Spinal cord (tissue), 10 donors: ENCODE data around the gene HERC3. TPM values are rescaled to one million over a fixed set of nuclear protein-coding genes. Genes with fewer than 3 reads are reported as not detected.

Experiments
- DNase-seq, 6 donors: peaks; one replicate each; pipeline versions ENCODE4 v3.0.0 to v3.0.0-alpha.2; 2013 to 2015; ENCODE audit warnings: low spot score in 6 of 6, low read depth in 4 of 6
- H3K27ac ChIP-seq: one replicate; pipeline ENCODE4 v1.5.1; 2013; ENCODE audit warnings: low read depth, low read length, control low read depth
- H3K27me3 ChIP-seq: one replicate; pipeline ENCODE4 v1.6.1; 2013; ENCODE audit warnings: low read length; ENCODE audit not compliant: control insufficient read depth, insufficient read depth
- H3K36me3 ChIP-seq: one replicate; pipeline ENCODE4 v1.6.1; 2013; ENCODE audit warnings: low read length; ENCODE audit not compliant: control insufficient read depth, insufficient read depth
- H3K4me1 ChIP-seq: one replicate; pipeline ENCODE4 v1.6.1; 2013; ENCODE audit warnings: low read length; ENCODE audit not compliant: control insufficient read depth, insufficient read depth
- H3K4me3 ChIP-seq: one replicate; pipeline ENCODE4 v1.5.1; 2013; ENCODE audit warnings: low read depth, low read length, control low read depth
- H3K9me3 ChIP-seq: one replicate; pipeline ENCODE4 v1.6.1; 2013; ENCODE audit warnings: low read length; ENCODE audit not compliant: control insufficient read depth, insufficient read depth
- WGBS: methylation state at CpG from one replicate; pipeline ENCODE4 v1.1.5; 2013; ENCODE audit warnings: missing lambda C conversion rate; ENCODE audit not compliant: insufficient coverage; 5-methylcytosine and 5-hydroxymethylcytosine counted together
- polyA plus RNA-seq, 2 donors: library from polyadenylated mRNA; unstranded; fragments of 120-200 nt; gene quantifications; one replicate each; pipeline ENCODE4 v1.2.1, GENCODE V29; 2013; ENCODE audit not compliant: insufficient read length in 2 of 2
- total RNA-seq, 2 donors: library from RNA; depleted of rRNA in 1 of 2; stranded (reverse); fragments of 120-200 nt in 1 of 2; fragments of >200 nt in 1 of 2; gene quantifications; one replicate each; pipeline versions ENCODE4 v1.2.3 to v1.2.4, GENCODE V29; 2013 to 2014
- donor health status: healthy.

Gene HERC3
- total and polyA plus RNA-seq, 4 donors = 20.1 to 45.8 (median 24.8) TPM

GRCh38 chr4:88619971-88620370 lies 27.7 kb downstream of the HERC3 start:
- no peaks in the 10 kb centered on the region for H3K27me3 ChIP-seq
- no peaks in the 10 kb centered on the region for H3K36me3 ChIP-seq
- H3K27ac ChIP-seq = no peak overlapping the region
- no peak for DNase-seq
- WGBS = no CpG with 5 or more reads among the region's 1 CpG
- peaks cover 10% of the 10 kb centered on the region for H3K9me3 ChIP-seq
- H3K4me3 ChIP-seq = no peak overlapping the region
- H3K4me1 ChIP-seq = no peaks in the 10 kb centered on the region

DNA sequence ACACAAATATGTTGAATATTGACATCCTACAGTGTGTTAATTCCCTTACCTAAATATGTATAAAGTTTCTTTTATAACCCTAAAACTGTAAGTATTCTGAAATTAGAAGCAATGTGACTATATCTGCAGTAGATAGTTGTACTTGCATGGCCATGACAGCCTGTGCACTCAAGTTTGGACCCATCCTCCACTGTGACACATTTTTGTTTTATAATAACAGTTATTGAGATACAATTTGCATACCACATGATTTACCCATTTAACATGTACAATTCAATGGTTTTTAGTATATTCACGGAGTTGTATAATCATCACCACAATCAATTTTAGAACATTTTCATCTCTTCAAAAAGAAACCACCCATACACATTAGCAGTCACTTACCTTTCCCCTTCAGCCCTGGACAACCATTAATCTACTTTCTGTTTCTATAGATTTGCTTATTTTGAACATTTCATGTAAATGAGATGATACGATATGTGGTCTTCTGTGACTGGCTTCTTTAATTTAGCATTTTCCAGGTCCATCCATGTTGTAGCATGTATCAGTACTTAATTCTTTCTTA lies 29.6 kb downstream of the HERC3 start:
- no peaks in the 10 kb centered on the region for H3K36me3 ChIP-seq
- H3K27ac ChIP-seq = no peak overlapping the region
- no peaks in the 10 kb centered on the region for H3K27me3 ChIP-seq
- no CpG with 5 or more reads among the region's 2 CpGs for WGBS
- no peak overlapping the region for H3K4me3 ChIP-seq
- no peak for DNase-seq
- H3K9me3 ChIP-seq = peaks cover 10% of the 10 kb centered on the region
- no peaks in the 10 kb centered on the region for H3K4me1 ChIP-seq

DNA sequence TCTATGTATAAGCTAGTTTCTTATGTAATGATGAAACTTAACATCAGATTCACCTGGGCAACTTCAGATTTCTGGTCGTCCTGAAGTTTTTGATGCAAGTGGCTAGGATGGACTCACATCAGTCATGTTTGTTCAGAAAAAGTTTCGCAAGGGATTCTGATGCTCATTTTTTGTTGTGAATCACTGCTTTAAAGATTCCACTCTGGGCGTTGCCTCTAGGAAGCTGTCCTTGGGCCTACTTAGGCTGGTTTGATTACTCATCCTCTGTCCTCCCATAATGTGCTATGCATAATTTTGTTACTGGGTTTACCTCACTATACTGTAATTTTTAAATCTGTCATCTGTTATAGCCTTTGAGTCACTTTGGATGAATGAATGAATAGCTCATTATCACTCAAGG lies 30.8 kb downstream of the HERC3 start:
- Histone ChIP-seq H3K4me1 (no peaks in the 10 kb centered on the region), H3K4me3 (no peak overlapping the region), H3K27me3 (no peaks in the 10 kb centered on the region), H3K9me3 (peaks cover 10% of the 10 kb centered on the region), H3K27ac (no peak overlapping the region), H3K36me3 (no peaks in the 10 kb centered on the region)
- WGBS = 93% methylated on average over 2 of the region's 3 CpGs
- DNase-seq = no peak

DNA sequence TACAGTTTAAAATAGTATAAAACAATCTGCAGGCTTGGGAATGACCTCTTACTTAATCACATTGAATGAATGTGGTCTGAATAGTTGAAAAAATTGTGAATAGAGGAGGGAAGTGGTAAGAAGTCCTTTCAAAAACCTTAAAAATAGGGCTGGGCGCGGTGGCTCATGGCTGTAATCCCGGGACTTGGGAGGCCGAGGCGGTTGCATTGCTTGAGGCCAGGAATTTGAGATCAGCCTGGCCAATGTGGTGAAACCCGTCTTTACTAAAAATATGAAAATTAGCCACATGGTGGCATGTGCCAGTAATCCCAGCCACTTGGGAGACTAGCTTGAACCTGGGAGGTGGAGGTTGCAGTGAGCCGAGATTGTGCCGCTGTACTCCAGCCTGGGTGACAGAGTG lies 36.5 kb downstream of the HERC3 start:
- no peak for DNase-seq
- H3K4me1 ChIP-seq = peaks cover 4% of the 10 kb centered on the region
- H3K9me3 ChIP-seq = peaks cover 7% of the 10 kb centered on the region
- no peak overlapping the region for H3K27ac ChIP-seq
- no peaks in the 10 kb centered on the region for H3K36me3 ChIP-seq
- no peaks in the 10 kb centered on the region for H3K27me3 ChIP-seq
- no peak overlapping the region for H3K4me3 ChIP-seq
- WGBS = 86% methylated on average over 6 of the region's 8 CpGs

DNA sequence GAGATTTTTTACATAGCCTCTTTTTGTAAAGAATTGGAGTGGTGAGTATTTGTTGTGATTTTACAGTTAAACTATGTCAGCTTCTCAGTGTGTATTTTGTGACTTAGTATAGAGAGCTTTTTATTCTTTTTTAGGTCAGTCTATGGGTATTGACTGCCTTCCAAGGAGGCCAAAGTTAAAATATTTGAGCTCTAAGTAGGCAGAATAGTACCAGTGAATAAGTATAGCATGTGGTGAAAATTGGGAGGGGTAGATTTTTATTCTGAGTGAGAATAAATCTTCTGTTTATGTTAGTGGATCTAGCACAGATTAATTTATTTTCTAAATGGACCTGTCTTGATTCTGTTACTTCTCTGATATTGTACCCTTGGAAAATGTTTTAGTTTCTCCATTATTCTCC lies 37.5 kb downstream of the HERC3 start:
- Histone ChIP-seq H3K27ac (no peak overlapping the region), H3K4me3 (no peak overlapping the region), H3K36me3 (no peaks in the 10 kb centered on the region), H3K27me3 (no peaks in the 10 kb centered on the region), H3K9me3 (peaks cover 1% of the 10 kb centered on the region), H3K4me1 (peaks cover 4% of the 10 kb centered on the region)
- DNase-seq = peak in 1 of 6 donors; percentile 16

GRCh38 chr4:88630756-88631155 lies 38.5 kb downstream of the HERC3 start:
- Histone ChIP-seq H3K36me3 (no peaks in the 10 kb centered on the region), H3K4me1 (peaks cover 4% of the 10 kb centered on the region), H3K27ac (no peak overlapping the region), H3K9me3 (no peaks in the 10 kb centered on the region), H3K27me3 (no peaks in the 10 kb centered on the region), H3K4me3 (no peak overlapping the region)
- DNase-seq = no peak
- no CpG with 5 or more reads among the region's 2 CpGs for WGBS

- H3K4me1 ChIP-seq = no peaks in the 10 kb centered on the region
- DNase-seq = no peak
- H3K27ac ChIP-seq = no peak overlapping the region
- WGBS = no CpG with 5 or more reads among the region's 2 CpGs
- H3K4me3 ChIP-seq = no peak overlapping the region
- no peaks in the 10 kb centered on the region for H3K36me3 ChIP-seq
- peaks cover 8% of the 10 kb centered on the region for H3K9me3 ChIP-seq
- H3K27me3 ChIP-seq = no peaks in the 10 kb centered on the region
Measured at GRCh38 chr4:88643932-88644331, 51.7 kb downstream of the HERC3 start.

GRCh38 chr4:88645994-88646393 lies 53.7 kb downstream of the HERC3 start:
- Histone ChIP-seq H3K9me3 (peaks cover 8% of the 10 kb centered on the region), H3K4me1 (peaks cover 2% of the 10 kb centered on the region), H3K4me3 (no peak overlapping the region), H3K27ac (no peak overlapping the region), H3K27me3 (no peaks in the 10 kb centered on the region), H3K36me3 (no peaks in the 10 kb centered on the region)
- 100% methylated on average over 1 of the region's 1 CpG for WGBS
- no peak for DNase-seq

- 94% methylated on average over 6 of the region's 7 CpGs for WGBS
- no peaks in the 10 kb centered on the region for H3K36me3 ChIP-seq
- peaks cover 8% of the 10 kb centered on the region for H3K9me3 ChIP-seq
- no peak overlapping the region for H3K27ac ChIP-seq
- H3K4me3 ChIP-seq = no peak overlapping the region
- no peak for DNase-seq
- no peaks in the 10 kb centered on the region for H3K27me3 ChIP-seq
- peaks cover 2% of the 10 kb centered on the region for H3K4me1 ChIP-seq
Measured at GRCh38 chr4:88646528-88647280, 54.4 kb downstream of the HERC3 start.

DNA sequence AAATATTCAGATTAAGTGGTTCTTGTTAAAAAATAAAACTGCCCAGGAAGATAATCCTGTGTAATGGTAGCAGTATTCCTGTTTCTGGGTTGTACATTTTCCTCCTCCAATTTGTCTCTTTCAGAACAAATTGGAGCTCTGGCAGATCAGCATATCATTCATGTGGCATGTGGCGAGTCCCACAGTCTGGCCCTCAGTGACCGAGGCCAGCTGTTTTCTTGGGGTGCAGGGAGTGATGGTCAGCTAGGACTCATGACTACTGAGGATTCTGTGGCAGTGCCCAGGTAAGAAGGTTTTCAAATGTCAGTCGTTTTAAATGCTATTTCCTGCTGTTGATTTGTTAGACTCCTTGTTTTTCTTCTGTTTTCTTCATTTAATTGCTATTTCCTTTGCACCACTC lies 57.4 kb downstream of the HERC3 start:
- WGBS = 81% methylated on average over 2 of the region's 3 CpGs
- peaks cover 2% of the 10 kb centered on the region for H3K4me1 ChIP-seq

More for the DNA sequence above, 57.4 kb downstream of the HERC3 start:
- DNase-seq = no peak
- H3K9me3 ChIP-seq = no peaks in the 10 kb centered on the region
- no peaks in the 10 kb centered on the region for H3K27me3 ChIP-seq
- no peak overlapping the region for H3K4me3 ChIP-seq
- H3K36me3 ChIP-seq = no peaks in the 10 kb centered on the region
- H3K27ac ChIP-seq = no peak overlapping the region
